ENCODE results near the gene WDR93. TPM values are rescaled to one million over a fixed set of nuclear protein-coding genes. Genes with fewer than 3 reads are reported as not detected.

Gene WDR93
- total and polyA plus RNA-seq, 2 of the 4 experiments (the other 2 are of a cell fraction): not detected

DNA sequence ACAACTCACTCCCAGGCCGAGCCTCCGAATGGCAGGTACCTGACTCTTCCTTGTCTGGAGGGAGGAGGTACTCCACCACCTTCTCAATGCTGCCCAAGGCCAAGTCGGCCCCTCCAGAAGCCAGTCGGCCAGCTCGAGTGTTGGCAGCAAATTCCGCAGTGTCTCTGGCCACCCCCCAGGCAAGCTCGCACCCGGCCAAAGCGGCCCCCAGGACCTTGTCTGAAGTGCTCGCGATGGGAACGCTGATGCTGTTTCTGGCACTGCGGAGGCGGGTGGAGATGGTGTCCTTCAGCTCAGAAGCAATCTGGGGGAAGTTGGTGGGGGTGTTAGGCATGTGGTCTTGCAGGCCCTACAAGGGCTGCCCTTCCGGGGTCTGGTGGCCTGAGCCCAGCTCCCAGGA lies 20.7 kb upstream of the WDR93 start:
- Histone ChIP-seq H3K27ac (ENCODE audit: insufficient read depth, low read length) (no peak overlapping the region), H3K4me3 (ENCODE audit: insufficient read depth, low read depth, low read length) (no peak overlapping the region), H4K20me1 (ENCODE audit: insufficient read depth, low read length) (no peaks in the 10 kb centered on the region), H3K14ac (replicated peaks; ENCODE audit: low read depth, low read length) (no peak overlapping the region), H4K5ac (ENCODE audit: low read depth, low read length) (no peak overlapping the region), H2BK15ac (ENCODE audit: low read depth, low read length) (no peak overlapping the region), H3K4ac (ENCODE audit: low read depth, low read length) (no peak overlapping the region), H3K56ac (ENCODE audit: extremely low read depth, insufficient read depth, low read length) (no peak overlapping the region), H2BK120ac (ENCODE audit: low read depth, low read length) (no peak overlapping the region), H3K9me3 (ENCODE audit: control insufficient read depth, insufficient read depth, low read length) (no peaks in the 10 kb centered on the region), H3K36me3 (ENCODE audit: control insufficient read depth, insufficient read depth, low read length) (no peaks in the 10 kb centered on the region), H2BK5ac (ENCODE audit: low read depth, low read length, poor library complexity, severe bottlenecking) (no peak overlapping the region), H3K79me1 (ENCODE audit: low read depth in 1 of 2, low read length in 2 of 2) (no peaks in the 10 kb centered on the region), H4K8ac (ENCODE audit: low read depth in 2 of 2, low read length in 2 of 2) (no peak overlapping the region), H3K23ac (ENCODE audit: low read depth, low read length) (no peak overlapping the region), H2AK5ac (ENCODE audit: low read depth, low read length) (no peak overlapping the region), H3K27me3 (ENCODE audit: control insufficient read depth, insufficient read depth, low read length) (no peaks in the 10 kb centered on the region), H3K18ac (ENCODE audit: low read depth, low read length) (no peak overlapping the region), H2AFZ (replicated peaks; ENCODE audit: low read length, poor library complexity) (no peak overlapping the region), H3K4me1 (ENCODE audit: control insufficient read depth, insufficient read depth, low read length) (peaks cover 2% of the 10 kb centered on the region), H2BK20ac (ENCODE audit: low read depth, low read length) (no peak overlapping the region), H3K9me1 (ENCODE audit: insufficient read depth, low read length) (peaks cover 3% of the 10 kb centered on the region; the same call in 1 of the 2 replicates), H2AK9ac (replicated peaks; ENCODE audit: low read depth, low read length, poor library complexity) (no peak overlapping the region), H4K91ac (ENCODE audit: insufficient read depth, low read depth, low read length) (no peak overlapping the region), H3K9ac (ENCODE audit: low read depth, low read length) (no peak overlapping the region), H3K4me2 (ENCODE audit: low read depth, low read length) (no peak overlapping the region)
- CTCF ChIA-PET: no interaction called here
- 93% methylated on average over 10 of the region's 15 CpGs; no CpG with 5 or more reads in 1 of the 2 experiments for WGBS, 2 experiments (ENCODE audit: extremely low coverage in 2 of 2, insufficient read length in 1 of 2)
- intact Hi-C loops (cut with micrococcal nuclease): no loop called here
- in situ Hi-C loops (cut with MboI; ENCODE audit: low sequenced_read_pairs): no loop called here
- POLR2A ChIA-PET (ENCODE audit: unreplicated experiment): no interaction called here
- DNase-seq (no peak), ATAC-seq (ENCODE audit: low read depth) (no peak)
- no TSS peak for BruUV-seq (replicated peaks)
- TF ChIP-seq RCOR1 (IDR thresholded peaks at IDR 0.05; ENCODE audit: insufficient replicate concordance, low read length) (no peak), CHD1 (IDR thresholded peaks at IDR 0.05; ENCODE audit: low read depth, low read length) (no peak), RAD21 (IDR thresholded peaks at IDR 0.05; ENCODE audit: low read length) (no peak), FOS (IDR thresholded peaks at IDR 0.05; ENCODE audit: low read depth, low read length) (no peak), MAZ (IDR thresholded peaks at IDR 0.05; ENCODE audit: borderline replicate concordance, low read depth, low read length) (no peak), CEBPB (IDR thresholded peaks at IDR 0.05; ENCODE audit: low read depth, low read length) (no peak), BHLHE40 (IDR thresholded peaks at IDR 0.05; ENCODE audit: low read depth, low read length) (no peak), RFX5 (IDR thresholded peaks at IDR 0.05; ENCODE audit: low read depth, low read length) (no peak), SMC3 (IDR thresholded peaks at IDR 0.05; ENCODE audit: low read depth, low read length) (no peak), MXI1 (IDR thresholded peaks at IDR 0.05; ENCODE audit: borderline replicate concordance, low read depth, low read length) (no peak), POLR2A (IDR thresholded peaks at IDR 0.05; ENCODE audit: low read depth, low read length) (no peak)
- TF ChIP-seq, protein P1, sequence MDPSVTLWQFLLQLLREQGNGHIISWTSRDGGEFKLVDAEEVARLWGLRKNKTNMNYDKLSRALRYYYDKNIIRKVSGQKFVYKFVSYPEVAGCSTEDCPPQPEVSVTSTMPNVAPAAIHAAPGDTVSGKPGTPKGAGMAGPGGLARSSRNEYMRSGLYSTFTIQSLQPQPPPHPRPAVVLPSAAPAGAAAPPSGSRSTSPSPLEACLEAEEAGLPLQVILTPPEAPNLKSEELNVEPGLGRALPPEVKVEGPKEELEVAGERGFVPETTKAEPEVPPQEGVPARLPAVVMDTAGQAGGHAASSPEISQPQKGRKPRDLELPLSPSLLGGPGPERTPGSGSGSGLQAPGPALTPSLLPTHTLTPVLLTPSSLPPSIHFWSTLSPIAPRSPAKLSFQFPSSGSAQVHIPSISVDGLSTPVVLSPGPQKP (IDR thresholded peaks at IDR 0.05; ENCODE audit: borderline replicate concordance, low read depth, low read length): no peak
- TF ChIP-seq, protein P2, sequence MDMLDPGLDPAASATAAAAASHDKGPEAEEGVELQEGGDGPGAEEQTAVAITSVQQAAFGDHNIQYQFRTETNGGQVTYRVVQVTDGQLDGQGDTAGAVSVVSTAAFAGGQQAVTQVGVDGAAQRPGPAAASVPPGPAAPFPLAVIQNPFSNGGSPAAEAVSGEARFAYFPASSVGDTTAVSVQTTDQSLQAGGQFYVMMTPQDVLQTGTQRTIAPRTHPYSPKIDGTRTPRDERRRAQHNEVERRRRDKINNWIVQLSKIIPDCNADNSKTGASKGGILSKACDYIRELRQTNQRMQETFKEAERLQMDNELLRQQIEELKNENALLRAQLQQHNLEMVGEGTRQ (IDR thresholded peaks at IDR 0.05; ENCODE audit: low read depth, low read length): no peak
- dilution Hi-C loops (cut with HindIII; ENCODE audit: low sequenced_read_pairs, unreplicated experiment): no loop called here

Measured in IMR-90 (cell line).